Prostate gland (tissue), 2 donors: ENCODE results near the gene SEH1L. TPM values are rescaled to one million over a fixed set of nuclear protein-coding genes. Genes with fewer than 3 reads are reported as not detected.

Experiments
- DNase-seq: peaks from one replicate; pipeline ENCODE4 v3.0.0-alpha.2; 2019; ENCODE audit warnings: low spot score
- H3K27ac ChIP-seq, 2 donors: fragments of 200-600 bp; sonication (generic); 2 replicates each; pipeline ENCODE4 v1.5.1; 2017 to 2019
- H3K27me3 ChIP-seq: fragments of 200-600 bp; sonication (generic); replicated peaks from 2 replicates; pipeline ENCODE4 v1.5.1; 2019; ENCODE audit not compliant: insufficient read depth
- H3K36me3 ChIP-seq, 2 donors: fragments of 200-600 bp; sonication (generic); 1 replicate in 1 of 2; 2 replicates in 1 of 2; pipeline versions ENCODE4 v1.5.1 to v1.8.1; 2017 to 2019
- H3K4me1 ChIP-seq: fragments of 200-600 bp; sonication (generic); replicated peaks from 2 replicates; pipeline ENCODE4 v1.5.1; 2019
- H3K4me3 ChIP-seq, 2 donors: fragments of 200-600 bp; sonication (generic); 2 replicates each; pipeline ENCODE4 v1.5.1; 2017 to 2019
- H3K9me3 ChIP-seq: fragments of 200-600 bp; sonication (generic); 2 replicates; pipeline ENCODE4 v1.5.1; 2017
- POLR2A ChIP-seq: fragments of 450-650 bp; IDR thresholded peaks from one replicate; pipeline ENCODE4 v1.6.1; 2016; ENCODE audit warnings: antibody characterized with exemption, mild to moderate bottlenecking
- POLR2AphosphoS5 ChIP-seq: sonication (generic); formaldehyde crosslinking; IDR thresholded peaks from one replicate; pipeline ENCODE4 v1.6.1; 2017; ENCODE audit warnings: antibody characterized with exemption
- WGBS: methylation state at CpG from one replicate; pipeline ENCODE4 v1.1.5; 2018; 5-methylcytosine and 5-hydroxymethylcytosine counted together
- intact Hi-C: fragments of 100-400 bp; cut with DNase I; formaldehyde crosslinking; loops from one replicate; pipeline ENCODE4 v1.14.2; 2022
- total RNA-seq, 2 donors: library from RNA; depleted of rRNA; stranded (reverse); fragments of >200 nt; gene quantifications; one replicate each; pipeline ENCODE4 v1.1.0, GENCODE V29; 2016
- TF ChIP-seq, protein P1 (sequence below), 4 experiments: fragments of 200-600 bp in 2 of 4; fragments of 450-650 bp in 2 of 4; sonication (generic) in 2 of 4; IDR thresholded peaks; 1 replicate in 3 of 4; 2 replicates in 1 of 4; pipeline ENCODE4 v1.5.1; 2016 to 2019; ENCODE audit warnings: antibody characterized with exemption in 4 of 4, mild to moderate bottlenecking in 2 of 4, moderate library complexity in 2 of 4

SEH1L gene
- total RNA-seq, 2 donors from 2014 or later = 35.9 to 46.6 TPM

DNA sequence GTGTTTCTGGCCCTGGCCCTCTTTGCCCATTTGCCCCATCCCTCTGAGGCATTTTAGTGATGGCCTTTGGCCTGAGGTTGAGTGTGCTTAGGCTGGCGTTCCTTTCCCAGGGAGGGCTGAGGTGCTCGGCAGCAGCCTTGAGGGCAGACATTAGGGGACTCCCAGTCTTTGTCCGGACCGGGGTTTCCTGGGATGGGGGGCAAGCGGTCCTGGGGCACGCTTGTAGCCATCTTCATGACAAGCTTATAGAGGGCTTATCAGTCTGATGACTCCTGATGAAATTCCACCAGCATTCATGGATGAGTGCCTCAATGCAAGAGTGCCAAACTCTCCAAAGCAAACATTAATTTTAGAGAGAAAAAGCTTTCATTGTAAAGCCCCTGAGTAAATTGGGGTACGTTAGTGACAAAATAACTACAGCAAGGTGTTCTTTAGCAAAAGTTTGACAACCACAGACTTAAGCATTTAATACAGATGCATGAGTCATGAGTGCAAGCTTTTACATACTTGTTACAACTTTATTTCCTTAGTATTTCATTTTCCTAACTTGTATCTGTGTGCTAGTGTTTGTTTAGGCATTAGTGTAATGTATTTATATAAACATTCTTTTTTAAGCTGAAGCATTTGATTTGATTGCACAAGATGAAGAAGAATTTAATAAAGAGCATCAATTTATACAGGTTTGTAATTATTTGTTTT, 89.0 kb downstream of the SEH1L start:
- no peak for TF ChIP-seq POLR2A
- TF ChIP-seq, protein P1, sequence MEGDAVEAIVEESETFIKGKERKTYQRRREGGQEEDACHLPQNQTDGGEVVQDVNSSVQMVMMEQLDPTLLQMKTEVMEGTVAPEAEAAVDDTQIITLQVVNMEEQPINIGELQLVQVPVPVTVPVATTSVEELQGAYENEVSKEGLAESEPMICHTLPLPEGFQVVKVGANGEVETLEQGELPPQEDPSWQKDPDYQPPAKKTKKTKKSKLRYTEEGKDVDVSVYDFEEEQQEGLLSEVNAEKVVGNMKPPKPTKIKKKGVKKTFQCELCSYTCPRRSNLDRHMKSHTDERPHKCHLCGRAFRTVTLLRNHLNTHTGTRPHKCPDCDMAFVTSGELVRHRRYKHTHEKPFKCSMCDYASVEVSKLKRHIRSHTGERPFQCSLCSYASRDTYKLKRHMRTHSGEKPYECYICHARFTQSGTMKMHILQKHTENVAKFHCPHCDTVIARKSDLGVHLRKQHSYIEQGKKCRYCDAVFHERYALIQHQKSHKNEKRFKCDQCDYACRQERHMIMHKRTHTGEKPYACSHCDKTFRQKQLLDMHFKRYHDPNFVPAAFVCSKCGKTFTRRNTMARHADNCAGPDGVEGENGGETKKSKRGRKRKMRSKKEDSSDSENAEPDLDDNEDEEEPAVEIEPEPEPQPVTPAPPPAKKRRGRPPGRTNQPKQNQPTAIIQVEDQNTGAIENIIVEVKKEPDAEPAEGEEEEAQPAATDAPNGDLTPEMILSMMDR (IDR thresholded peaks at IDR 0.05) = no peak
- TF ChIP-seq POLR2AphosphoS5 = no peak

More for the DNA sequence above, 89.0 kb downstream of the SEH1L start:
- DNase-seq = no peak
- intact Hi-C loops = no loop called here
- Histone ChIP-seq H3K4me3 (no peak overlapping the region), H3K4me1 (no peaks in the 10 kb centered on the region), H3K27me3 (no peaks in the 10 kb centered on the region), H3K36me3 (no peaks in the 10 kb centered on the region), H3K9me3 (no peaks in the 10 kb centered on the region), H3K27ac (no peak overlapping the region)
- WGBS = 81% methylated on average over 7 of the region's 7 CpGs

Other genes with a start within 250 kb of the SEH1L start
- 10 to 100 TPM; 10.5 to 13.3 TPM for gene CEP76, start 245.3 kb upstream of the SEH1L start, total RNA-seq
- gene PSMG2, start 245.0 kb upstream of the SEH1L start, total RNA-seq = 10 to 100 TPM; 73.9 to 78.6 TPM
- 10 to 100 TPM; 25.0 to 34.0 TPM for gene PTPN2, start 63.8 kb upstream of the SEH1L start, total RNA-seq
- gene CEP192, start 43.4 kb downstream of the SEH1L start, total RNA-seq = 10 to 100 TPM; 17.2 to 37.3 TPM